GM21825 (cell line): Measurements from ENCODE around the gene TTC33.

Source experiments
- ATAC-seq: cut with Tn5 transposase; IDR thresholded peaks from one replicate; pipeline ENCODE4 v1.9.1; 2021; ENCODE audit warnings: mild to moderate bottlenecking, moderate library complexity; ENCODE audit not compliant: unreplicated experiment

TTC33 gene

DNA sequence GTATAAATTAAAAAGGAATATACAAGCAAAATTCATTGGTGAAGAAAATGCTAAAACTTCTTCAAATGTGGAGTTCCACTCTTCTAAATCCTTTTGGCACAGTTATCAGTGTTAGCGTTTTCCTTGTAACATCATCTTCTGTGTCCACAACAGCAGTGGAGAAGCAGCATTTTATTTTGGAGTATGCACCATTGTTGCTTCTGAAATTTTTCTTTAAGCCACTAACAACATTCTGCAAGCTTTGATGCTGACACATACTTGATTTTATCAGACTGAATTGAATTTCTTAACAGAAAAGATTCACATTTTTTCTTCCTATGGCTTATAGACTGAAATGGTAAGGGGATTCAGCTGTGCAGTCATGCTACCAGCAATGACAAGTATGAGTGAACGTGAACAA lies 136.8 kb downstream of the TTC33 start:
- no peak for ATAC-seq

DNA sequence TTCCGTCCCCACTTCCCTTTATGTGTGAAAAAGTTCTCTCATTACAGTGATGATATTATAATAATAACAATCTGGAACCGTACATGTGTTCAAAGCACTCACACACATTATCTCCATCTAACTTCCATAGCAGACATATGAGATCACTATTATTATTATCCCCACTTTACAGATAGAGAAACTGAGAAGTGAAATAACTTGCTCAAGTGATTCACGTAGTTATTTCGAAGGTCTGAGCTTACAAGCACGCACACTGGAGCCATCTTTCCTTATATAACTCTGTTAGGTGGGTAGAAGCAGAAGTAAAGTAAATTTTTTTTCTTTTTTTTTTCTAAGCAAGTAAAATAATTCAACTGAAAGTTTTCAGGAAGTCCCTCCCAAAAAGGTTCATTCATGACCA lies 139.0 kb downstream of the TTC33 start:
- ATAC-seq = no peak

DNA sequence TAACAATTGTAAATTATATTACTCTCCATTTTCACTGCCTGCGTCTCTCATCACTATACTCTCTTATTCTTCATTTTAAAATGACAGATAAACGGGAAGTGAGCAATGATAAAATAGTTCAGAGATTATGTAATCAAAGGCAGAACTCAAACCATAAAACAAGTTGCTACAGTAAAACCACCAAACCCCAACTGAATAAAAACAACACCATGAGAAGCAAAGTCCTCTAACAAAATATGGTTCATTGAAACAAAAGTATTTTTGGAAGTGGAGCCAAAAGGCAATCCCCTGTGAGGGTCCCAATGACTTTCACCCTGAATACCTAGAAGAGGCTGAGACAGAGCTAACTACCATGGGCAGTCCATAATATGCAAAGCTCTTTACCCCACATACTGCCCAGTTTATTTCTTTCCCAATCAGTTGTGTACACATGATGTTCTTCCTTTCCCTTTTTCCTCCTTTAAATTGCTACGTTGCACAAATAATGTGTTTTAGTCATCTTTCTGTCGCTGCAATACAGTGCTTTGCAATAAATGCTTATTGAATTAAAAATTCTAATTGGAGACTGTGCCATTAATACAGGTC lies 140.1 kb downstream of the TTC33 start:
- no peak for ATAC-seq

DNA sequence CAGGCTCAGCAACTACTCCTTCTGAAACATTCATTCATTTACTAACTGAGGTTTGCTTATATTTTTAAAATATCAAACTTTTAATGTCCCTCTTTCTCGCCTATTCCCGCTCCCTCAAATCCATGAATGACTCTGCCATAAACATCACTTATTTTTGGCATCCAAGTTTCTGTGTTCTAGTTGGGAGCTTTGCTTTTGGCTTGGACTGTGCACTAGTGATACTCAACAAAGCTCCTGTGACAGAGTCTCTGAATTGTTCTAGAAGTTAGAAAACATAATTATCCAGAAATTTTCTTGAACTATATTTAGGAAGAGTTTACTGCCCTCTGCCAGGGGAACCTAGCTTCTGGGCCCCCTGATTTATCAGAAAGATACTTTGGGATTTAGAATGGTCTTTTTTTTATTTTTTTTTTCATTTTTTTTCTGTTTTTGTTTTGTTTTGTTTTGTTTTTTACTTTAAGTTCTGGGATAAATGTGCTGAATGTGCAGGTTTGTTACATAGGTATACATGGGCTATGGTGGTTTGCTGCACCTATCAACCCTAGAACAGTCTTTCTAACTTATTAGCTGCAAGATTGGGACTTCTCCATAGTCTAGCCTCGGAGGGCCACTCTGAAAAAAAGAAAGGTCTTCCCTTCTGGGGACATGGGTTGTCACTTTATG lies 140.7 kb downstream of the TTC33 start:
- ATAC-seq = no peak

DNA sequence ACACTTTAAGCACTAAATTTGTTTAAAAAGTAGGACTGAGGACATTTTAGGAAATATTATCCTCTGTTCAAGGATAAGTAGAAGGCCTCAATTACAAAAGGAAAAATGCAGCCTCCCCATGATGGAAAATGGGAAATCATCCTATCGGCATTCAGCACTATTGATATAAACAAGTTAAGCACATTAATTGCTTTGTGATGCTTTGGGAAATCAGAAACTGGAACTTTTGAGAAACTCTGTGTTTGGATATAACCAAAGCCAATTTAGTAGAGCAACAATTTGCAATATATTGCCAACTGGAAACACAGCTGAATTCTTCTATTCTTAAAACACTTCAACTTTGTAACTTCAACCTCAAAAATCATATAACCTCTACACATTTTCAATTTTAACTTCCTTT lies 141.3 kb downstream of the TTC33 start:
- no peak for ATAC-seq

DNA sequence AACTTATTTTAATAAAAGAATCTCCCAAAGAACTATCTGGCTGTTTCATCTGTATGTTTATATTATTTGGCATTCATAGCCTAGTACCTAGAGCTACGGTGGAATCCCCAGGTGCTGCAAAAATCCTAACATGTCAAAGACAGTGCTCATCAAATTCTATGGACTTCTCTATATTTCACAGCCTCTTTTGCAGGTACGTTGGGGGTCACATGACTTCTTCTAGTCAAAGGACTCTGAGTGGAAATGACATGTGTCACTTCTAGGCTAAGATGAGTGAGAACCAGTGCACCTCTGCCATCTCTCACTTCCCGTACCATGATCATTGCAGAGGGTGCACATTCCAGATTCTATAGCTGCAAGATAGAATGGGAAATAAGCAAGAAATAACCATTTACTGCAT lies 148.6 kb downstream of the TTC33 start:
- ATAC-seq = no peak

DNA sequence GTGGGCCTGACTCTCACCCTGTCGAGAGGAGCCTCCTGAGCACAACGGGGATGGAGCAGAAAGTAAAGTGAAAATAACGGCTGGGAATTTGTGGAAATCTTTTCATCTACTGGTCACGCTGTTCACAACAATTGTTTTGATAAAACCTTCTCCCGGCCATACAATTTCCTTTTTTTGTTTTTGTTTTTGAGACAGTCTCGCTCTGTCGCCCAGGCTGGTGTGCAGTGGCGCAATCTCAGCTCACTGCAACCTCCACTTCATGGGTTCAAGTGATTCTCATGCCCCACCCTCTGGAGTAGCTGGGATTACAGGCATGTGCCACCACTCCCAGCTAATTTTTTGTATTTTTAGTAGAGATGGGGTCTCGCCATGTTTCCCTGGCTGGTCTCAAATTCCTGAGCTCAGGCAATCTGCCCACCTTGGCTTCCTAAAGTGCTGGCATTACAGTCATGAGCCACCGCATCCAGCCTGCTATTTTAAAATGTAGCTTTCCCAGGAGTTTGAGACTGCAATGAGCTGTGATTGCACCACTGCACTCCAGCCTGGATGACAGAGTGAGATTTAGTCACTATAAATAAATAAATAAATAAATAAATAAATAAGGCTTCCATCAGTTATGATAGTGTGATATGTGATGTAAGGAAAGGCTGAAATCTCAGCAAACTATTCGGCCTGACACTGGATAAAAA lies 149.5 kb downstream of the TTC33 start:
- no peak for ATAC-seq

DNA sequence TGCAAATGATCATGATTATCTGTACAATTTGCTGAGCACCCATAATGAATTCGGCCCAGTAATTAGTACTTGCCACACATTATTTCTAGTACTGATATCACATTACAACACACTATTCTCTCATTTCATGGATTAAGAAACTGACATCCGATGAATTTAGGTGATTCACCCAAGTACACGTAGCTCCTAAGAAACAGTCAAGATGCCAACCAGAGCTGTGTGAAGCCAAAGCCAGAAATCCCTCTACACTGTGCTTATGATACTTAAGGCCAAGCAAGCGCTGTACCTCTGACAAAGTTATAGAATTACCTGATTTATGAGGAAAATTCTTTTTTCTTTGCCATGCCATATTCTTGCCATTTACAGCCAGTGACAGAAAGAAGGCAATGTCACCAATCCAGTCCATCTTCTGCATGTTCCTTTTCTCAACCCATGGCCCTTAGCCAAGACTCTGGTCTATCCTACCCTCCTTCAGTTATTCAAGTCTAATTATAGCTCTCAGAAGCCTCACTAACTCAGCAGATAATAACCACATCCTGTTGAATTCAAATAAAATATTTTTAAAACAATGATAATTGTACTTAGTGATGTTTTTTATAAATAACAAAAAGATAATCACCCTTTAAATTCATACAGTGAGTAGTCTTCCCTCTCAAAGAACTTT lies 150.3 kb downstream of the TTC33 start:
- ATAC-seq = no peak

DNA sequence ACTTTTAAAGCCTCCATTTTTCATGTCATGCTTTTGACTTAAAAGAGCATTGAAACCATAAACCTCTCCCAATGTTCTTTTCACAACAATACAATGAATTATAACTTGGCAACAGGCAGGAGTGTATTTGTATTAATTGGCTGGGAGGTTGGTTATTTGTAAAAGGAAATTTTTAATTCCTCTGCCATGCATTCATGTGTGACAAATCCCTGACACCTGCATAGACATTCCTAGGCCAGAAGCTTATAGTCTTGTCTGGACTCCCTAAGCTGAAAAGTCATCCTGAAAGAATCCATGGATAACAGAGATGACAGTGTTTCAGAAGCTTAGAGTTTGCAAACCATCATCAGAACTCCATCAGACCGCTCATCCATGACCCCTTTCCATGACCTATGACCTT lies 152.4 kb downstream of the TTC33 start:
- no peak for ATAC-seq

DNA sequence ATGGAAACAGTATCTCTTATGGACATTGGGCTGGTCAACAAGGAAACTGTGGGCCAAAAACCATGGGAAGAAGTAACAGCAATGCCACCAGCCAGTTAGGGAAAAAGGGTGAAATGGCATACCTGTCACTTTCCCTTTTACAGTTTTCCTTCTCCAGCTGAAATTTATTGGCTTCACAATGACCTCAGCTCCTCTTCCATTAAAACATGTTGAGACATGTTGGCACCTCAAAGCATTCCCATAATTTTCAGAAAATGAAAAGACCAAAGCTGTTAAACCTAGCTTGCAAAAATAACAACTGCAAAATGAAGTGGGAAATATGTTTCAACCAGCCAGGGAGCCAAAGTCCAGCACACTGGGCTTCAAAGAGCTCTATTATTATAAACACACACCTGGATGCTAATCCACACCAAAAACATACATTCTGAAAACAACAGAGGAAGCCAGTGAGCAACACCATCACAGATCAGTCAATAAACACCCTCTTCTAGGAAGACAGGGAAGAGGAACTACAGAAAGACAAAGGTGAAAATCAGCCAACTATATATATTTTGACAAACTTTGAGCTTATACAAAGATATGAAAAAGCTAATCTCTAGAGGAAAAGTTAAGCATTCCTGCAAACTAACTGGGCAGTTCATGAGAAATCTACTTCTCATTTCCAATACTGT lies 154.4 kb downstream of the TTC33 start:
- ATAC-seq = no peak

DNA sequence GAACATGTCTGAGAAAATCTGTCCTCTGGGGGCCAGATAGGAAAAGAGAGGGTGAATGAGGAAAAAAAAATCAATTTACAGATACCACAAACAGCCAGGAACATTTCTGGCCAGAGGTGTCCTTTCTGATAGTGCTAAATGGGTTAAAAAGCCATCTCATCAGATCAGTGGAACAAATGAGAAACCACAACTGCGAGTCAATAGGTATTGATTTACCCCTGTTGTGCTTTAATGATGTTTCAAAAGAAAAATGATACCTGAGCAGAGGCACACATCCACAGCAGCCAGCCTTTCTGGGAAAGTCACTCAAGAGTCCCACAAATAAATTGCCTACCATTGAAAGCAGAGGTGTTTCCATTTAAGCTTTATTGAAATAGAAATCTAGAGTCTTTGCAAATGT lies 155.4 kb downstream of the TTC33 start:
- ATAC-seq = no peak

DNA sequence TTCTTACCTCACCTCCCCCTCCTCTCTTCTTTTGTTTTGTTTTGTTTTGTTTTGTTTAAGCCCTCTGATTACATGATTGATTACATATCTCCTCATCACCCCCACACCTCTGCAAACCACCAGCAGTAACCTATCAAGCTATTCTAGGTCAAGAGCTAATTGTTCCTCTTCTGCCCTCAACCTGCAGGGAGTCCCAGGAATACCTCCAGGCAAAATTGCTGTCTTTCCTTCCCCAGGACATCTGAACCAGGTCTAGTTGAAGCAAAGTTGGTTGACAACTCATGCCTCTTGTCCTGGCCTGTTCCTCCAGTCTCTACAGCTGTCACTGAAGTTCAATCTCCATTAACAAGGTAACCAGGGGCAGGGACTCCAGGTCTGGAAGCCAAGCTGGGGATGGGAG lies 156.1 kb downstream of the TTC33 start:
- ATAC-seq = no peak

DNA sequence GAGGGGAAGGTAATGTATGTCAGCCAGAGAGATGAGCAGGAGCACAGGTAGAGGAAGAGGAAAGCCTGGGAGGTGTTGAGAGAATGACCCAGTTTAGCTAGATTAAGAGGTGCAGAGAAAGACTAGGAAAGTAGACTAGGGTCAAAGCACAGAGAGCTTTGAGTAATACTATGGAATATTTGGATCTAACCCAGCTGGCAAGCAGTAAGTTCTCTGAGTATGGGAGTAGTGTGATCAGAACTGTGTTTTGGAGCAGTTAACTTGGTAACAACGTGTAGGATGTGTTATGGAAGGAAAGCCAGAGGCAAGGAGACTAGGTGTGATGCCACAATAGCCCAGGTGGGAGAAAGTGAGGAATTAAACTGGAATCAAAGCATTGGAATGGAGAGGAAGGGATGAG lies 160.9 kb downstream of the TTC33 start:
- ATAC-seq = no peak

DNA sequence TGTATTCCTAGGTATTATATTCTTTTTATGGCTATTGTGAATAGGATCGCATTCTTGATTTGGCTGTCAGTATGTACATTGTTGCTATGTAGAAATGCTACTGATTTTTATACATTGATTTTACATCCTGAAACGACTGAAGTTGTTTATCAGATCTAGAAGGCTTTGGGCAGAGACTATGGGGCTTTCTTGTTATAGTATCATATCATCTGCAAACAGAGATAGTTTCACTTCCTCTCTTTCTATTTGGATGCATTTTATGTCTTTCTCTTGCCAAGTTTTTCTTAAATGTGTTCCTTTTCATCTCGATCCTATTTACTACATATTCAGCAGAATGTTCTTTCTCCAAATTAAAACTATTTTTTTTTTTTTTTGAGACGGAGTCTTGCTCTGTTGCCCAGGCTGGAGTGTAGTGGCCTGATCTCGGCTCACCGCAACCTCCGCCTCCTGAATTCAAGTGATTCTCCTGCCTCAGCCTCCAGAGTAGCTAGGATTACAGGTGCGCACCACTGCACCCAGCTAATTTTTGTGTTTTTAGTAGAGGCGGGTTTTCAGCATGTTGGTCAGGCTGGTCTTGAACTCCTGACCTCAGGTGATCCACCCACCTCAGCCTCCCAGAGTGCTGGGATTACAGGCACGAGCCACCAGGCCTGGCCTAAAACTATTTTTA lies 163.9 kb downstream of the TTC33 start:
- ATAC-seq = peak; percentile 88

DNA sequence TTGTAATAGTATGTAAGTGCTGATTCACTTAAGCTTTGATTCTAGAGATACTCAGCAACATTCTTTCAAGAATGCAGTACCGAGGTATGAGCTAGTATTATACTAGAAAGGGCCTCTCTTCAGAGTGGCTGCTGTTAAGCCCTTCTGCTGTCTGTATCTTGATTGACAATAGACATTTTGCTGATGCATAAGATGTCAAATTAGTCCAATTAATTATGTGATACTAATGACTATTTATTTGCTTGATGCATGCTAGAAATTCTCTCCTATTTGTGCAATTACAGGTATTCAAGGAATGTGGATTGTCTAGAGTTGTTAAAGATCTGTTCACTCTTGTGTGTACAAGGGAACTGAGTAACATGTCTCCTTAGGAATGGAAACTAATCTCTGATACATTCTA lies 168.4 kb downstream of the TTC33 start:
- ATAC-seq = no peak

DNA sequence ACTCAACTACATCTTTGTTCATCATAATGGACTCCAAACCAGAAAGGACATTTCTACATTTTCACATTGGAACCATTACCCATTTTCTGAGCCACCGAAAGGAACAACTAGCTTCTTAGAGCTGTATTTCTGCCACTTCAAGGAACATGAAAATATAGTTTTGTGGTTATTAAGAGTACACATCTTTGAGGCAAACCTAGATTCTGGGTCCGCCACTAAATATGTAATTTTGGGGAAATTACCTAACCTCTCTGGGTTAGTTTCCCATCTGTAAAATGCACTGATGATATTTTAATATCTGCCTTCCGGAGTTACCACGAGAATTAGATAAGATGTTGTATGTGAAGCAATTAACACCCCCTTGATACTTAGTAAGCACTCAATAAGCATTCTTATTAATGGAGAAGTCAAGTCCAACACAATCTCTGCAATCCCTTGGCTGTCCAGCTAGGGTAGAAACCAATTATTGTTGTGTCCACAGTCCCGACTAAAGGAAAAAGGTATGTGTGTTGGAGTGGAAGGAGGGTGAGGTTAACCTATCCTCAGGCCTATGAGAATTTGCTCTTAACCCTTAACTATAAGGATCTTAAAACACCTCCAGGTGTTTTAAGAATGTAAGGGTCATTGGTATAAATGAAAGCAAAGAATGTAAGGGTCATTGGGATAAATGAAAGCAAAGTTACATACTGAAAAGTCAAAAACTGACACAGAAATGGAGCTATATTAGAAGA lies 170.1 kb downstream of the TTC33 start:
- no peak for ATAC-seq

DNA sequence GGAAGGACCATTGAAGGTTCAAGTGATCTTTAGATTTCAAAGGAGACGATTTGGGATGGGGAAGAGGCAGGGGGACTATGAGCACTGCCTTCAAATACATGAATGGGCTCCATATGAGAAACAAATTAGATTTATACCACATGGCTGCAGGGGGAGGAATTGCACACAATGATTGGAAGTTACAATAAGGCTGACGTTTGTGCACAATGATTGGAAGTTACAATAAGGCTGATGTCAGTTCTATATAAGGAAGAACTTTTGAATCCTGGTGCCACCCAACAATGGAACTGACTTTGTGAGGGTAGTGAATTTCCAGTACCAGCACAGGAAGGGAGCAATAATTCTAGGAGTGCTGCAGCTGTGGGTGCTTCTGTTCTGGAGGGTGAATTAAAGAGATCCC lies 171.7 kb downstream of the TTC33 start:
- ATAC-seq = no peak

DNA sequence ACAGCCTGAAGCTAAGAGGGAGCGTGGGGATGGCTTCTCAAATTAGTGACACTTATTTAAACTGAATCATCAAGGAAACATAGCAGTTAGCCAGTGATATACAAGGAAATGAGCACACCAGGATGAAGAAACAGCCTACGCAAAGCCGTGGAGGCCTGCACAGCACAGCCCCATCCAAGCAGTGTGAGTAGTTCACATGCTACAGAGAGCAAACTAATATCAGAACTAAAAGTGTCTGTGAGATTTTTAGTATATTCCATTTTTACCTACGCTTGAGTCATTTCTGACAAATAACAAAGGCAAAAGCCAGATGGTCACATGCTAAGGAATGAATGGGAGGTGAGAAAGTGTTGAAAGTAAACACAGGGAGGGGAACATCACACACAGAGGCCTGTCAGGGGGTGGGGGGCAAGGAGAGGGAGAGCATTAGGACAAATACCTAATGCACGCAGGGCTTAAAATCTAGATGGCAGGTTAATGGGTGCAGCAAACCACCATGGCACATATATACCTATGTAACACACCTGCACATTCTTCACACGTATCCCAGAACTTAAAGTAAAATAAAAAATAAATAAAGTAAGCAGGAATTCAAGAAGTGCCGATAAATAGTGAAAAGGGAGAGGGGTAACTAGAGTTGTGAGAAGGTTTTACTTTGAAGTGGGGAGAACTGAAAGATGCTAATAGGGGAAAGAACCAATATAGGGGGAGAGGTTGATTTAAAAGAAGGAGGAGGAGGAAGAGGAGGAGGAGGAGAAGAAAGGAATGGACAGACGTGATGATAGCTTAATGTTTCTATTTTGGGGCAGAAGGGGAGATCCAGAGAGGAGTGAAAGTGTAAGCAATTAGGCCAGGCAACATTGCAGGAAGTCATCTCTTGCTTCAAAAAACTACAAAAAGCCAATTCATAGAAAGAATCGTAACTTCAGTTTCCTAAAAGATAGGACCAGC lies 177.0 kb downstream of the TTC33 start:
- ATAC-seq = peak; percentile 88

DNA sequence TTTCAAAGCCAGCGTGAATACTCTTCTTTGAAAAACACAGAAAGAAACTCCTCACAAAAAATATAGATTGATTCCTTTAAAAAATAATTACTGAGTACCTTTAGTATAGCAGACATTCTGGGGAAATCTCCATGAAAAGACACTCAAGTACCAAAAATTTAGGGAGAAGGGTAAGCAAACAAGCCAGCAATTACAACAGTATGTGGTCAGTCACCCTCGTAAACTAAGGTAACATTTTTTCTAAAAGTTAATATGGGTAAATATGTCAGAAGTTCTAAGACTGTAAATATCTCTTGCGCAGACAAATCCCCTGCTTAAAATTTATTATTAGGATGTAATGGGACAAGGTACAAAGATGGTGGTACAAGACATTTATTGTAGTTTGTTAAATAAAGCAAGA lies 178.0 kb downstream of the TTC33 start:
- no peak for ATAC-seq
